Thyroid gland (tissue), 4 donors: Measurements from ENCODE around the gene CCL20. TPM values are rescaled to one million over a fixed set of nuclear protein-coding genes. Genes with fewer than 3 reads are reported as not detected.

Source experiments
- DNase-seq, 2 donors: peaks; one replicate each; pipeline ENCODE4 v3.0.0-alpha.2; 2019
- H3K27ac ChIP-seq, 3 donors: fragments of 200-600 bp; sonication (generic); 1 replicate in 2 of 3; 2 replicates in 1 of 3; pipeline ENCODE4 v1.5.1; 2016 to 2019; ENCODE audit warnings: mild to moderate bottlenecking in 1 of 3, moderate library complexity in 1 of 3
- H3K27me3 ChIP-seq: fragments of 200-600 bp; sonication (generic); one replicate; pipeline ENCODE4 v1.5.1; 2019
- H3K36me3 ChIP-seq, 2 donors: fragments of 200-600 bp; sonication (generic); one replicate each; pipeline ENCODE4 v1.5.1; 2016 to 2019
- H3K4me1 ChIP-seq, 2 donors: fragments of 200-600 bp; sonication (generic); one replicate each; pipeline ENCODE4 v1.5.1; 2017 to 2019
- H3K4me3 ChIP-seq, 3 donors: fragments of 200-600 bp; sonication (generic); replicated peaks in 1 of 3; 1 replicate in 2 of 3; 2 replicates in 1 of 3; pipeline ENCODE4 v1.5.1; 2016; ENCODE audit warnings: mild to moderate bottlenecking in 1 of 3
- H3K9me3 ChIP-seq: fragments of 200-600 bp; sonication (generic); one replicate; pipeline ENCODE4 v1.5.1; 2017
- CTCF ChIP-seq, 6 experiments: fragments of 200-600 bp in 3 of 6; fragments of 450-650 bp in 3 of 6; sonication (generic) in 3 of 6; IDR thresholded peaks; one replicate each; pipeline ENCODE4 v1.5.1; 2016 to 2019; ENCODE audit warnings: antibody characterized with exemption in 6 of 6, mild to moderate bottlenecking in 2 of 6, inconsistent platforms in 1 of 6, moderate library complexity in 1 of 6
- POLR2A ChIP-seq, 2 donors: fragments of 450-650 bp; IDR thresholded peaks; one replicate each; pipeline ENCODE4 v1.6.1; 2017; ENCODE audit warnings: antibody characterized with exemption in 2 of 2, mild to moderate bottlenecking in 2 of 2, moderate library complexity in 1 of 2
- WGBS, 2 donors: methylation state at CpG; one replicate each; pipeline ENCODE4 v1.1.5; 2017; 5-methylcytosine and 5-hydroxymethylcytosine counted together
- intact Hi-C: fragments of 100-400 bp; cut with DNase I; formaldehyde crosslinking; loops from one replicate; pipeline ENCODE4 v1.15.1; 2023
- total RNA-seq, 4 donors: library from RNA; depleted of rRNA; stranded (reverse); fragments of >200 nt; gene quantifications; one replicate each; pipeline ENCODE4 v1.2.3, GENCODE V29; 2016

CCL20 gene
- total RNA-seq, 4 donors from 2014 or later = not detected

- H3K9me3 ChIP-seq = no peaks in the 10 kb centered on the region
These were observed 41.4 kb upstream of the CCL20 start for GRCh38 chr2:227772197-227772661.

GRCh38 chr2:227772932-227773331 is 40.7 kb upstream of the CCL20 start:
- no peak for DNase-seq
- H3K27ac ChIP-seq = no peak overlapping the region
- no peak overlapping the region for H3K4me3 ChIP-seq
- no peaks in the 10 kb centered on the region for H3K4me1 ChIP-seq
- no peaks in the 10 kb centered on the region for H3K36me3 ChIP-seq
- intact Hi-C loops = loop anchor here (10.0 kb wide), 1 partner anchor 92 kb away; no protein-coding TSS in a partner anchor
- TF ChIP-seq CTCF (IDR thresholded peaks at IDR 0.05) = no peak
- TF ChIP-seq POLR2A (IDR thresholded peaks at IDR 0.05) = no peak
- WGBS, 2 donors = 63 to 75% methylated on average over 2 of the region's 2 CpGs
- H3K27me3 ChIP-seq = no peaks in the 10 kb centered on the region
- no peaks in the 10 kb centered on the region for H3K9me3 ChIP-seq

More at GRCh38 chr2:227772197-227772661, 41.4 kb upstream of the CCL20 start:
- no peaks in the 10 kb centered on the region for H3K36me3 ChIP-seq
- no peak overlapping the region for H3K27ac ChIP-seq
- no peak for DNase-seq
- no peaks in the 10 kb centered on the region for H3K4me1 ChIP-seq
- no peaks in the 10 kb centered on the region for H3K27me3 ChIP-seq
- intact Hi-C loops = loop anchor here (10.0 kb wide), 1 partner anchor 93 kb away; no protein-coding TSS in a partner anchor
- WGBS, 2 donors = 62 to 68% methylated on average over 5 of the region's 5 CpGs
- TF ChIP-seq POLR2A (IDR thresholded peaks at IDR 0.05) (no peak), CTCF (IDR thresholded peaks at IDR 0.05) (no peak)
- no peak overlapping the region for H3K4me3 ChIP-seq

DNA sequence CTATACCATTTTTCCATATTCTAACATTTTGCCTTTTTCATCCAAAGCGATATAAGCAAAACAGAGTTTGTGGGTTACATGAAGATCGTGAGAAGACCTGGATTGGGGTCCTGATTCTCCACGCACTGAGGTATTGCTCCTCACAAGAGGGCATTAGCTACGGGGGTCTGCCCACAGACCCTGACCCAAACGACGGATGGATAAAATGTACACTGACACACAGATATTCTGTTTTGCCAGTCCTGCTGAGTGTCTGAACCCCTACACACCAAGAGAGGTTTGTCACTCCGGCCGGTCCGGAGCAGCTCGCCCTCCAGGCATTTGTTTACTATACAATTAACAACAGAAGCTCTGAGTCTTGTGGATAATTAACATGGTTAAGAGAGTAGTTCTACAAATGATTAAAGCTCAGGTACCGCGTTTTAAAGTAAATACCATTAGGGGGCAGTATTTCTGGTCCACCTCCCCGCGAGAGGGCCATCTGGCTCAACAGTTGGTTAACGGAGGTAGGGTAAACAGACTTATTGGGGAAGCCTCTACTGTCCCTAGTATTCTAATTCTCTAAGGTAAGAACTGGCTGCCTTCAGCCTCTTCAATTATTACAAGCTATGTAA is 39.5 kb upstream of the CCL20 start:
- whole genome bisulfite sequencing, 2 donors = 53% methylated on average over 15 of the region's 15 CpGs
- intact Hi-C loops = loop anchor here (10.0 kb wide), 1 partner anchor 91 kb away; no protein-coding TSS in a partner anchor
- no peak for TF ChIP-seq POLR2A (IDR thresholded peaks at IDR 0.05)
- peak in 2 of 6 experiments; percentile 18 to 22 for TF ChIP-seq CTCF (IDR thresholded peaks at IDR 0.05)
- Histone ChIP-seq H3K4me1 (no peaks in the 10 kb centered on the region), H3K4me3 (no peak overlapping the region), H3K27me3 (no peaks in the 10 kb centered on the region), H3K36me3 (no peaks in the 10 kb centered on the region), H3K27ac (no peak overlapping the region), H3K9me3 (no peaks in the 10 kb centered on the region)
- no peak for DNase-seq

- Histone ChIP-seq H3K9me3 (no peaks in the 10 kb centered on the region), H3K4me3 (no peak overlapping the region), H3K27ac (no peak overlapping the region), H3K36me3 (no peaks in the 10 kb centered on the region), H3K4me1 (no peaks in the 10 kb centered on the region), H3K27me3 (no peaks in the 10 kb centered on the region)
- no peak for DNase-seq
- WGBS, 2 donors = 88 to 90% methylated on average over 6 of the region's 6 CpGs
- intact Hi-C loops = loop anchor here (10.0 kb wide), 1 partner anchor 90 kb away; no protein-coding TSS in a partner anchor
- TF ChIP-seq POLR2A (IDR thresholded peaks at IDR 0.05) (no peak), CTCF (IDR thresholded peaks at IDR 0.05) (no peak)
These were observed 38.5 kb upstream of the CCL20 start for GRCh38 chr2:227774895-227775842.
